C4-2B (cell line): ENCODE data around the gene ZFYVE28.

Experiments used
- CTCF ChIP-seq: fragments of 450-650 bp; conservative IDR thresholded peaks from 2 replicates; pipeline ENCODE4 v1.5.1; 2017; ENCODE audit warnings: mild to moderate bottlenecking
- ZFX ChIP-seq: fragments of 450-650 bp; IDR thresholded peaks from 2 replicates; pipeline ENCODE4 v1.6.1; 2017

GRCh38 chr4:2268357-2269205 lies 149.9 kb downstream of the ZFYVE28 start:
- no peak for TF ChIP-seq CTCF
- no peak for TF ChIP-seq ZFX
